HCT116 (cell line): ENCODE results near the gene MAST4. TPM values are rescaled to one million over a fixed set of nuclear protein-coding genes. Genes with fewer than 3 reads are reported as not detected.

ENCODE experiments used
- ATAC-seq: fragments of 200-7000 bp; cut with Tn5 transposase; 2 replicates; pipeline ENCODE4 v1.9.1; 2020; ENCODE audit warnings: mild to moderate bottlenecking, moderate library complexity
- BruUV-seq: library from RNA; stranded (reverse); fragments of 400-500 nt; replicated peaks from 2 replicates; lab custom pipeline; 2021; lab: Mats Ljungman, UMichigan
- CTCF ChIA-PET: fragments of 300-600 bp; sonication (Branson Sonifier 250); formaldehyde crosslinking; loops from one replicate; lab custom pipeline; 2021; ENCODE audit warnings: antibody characterized with exemption; lab: Charles Lee
- POLR2A ChIA-PET: fragments of 300-600, 350-600 bp; sonication (Branson Sonifier 250); formaldehyde crosslinking; loops from one replicate; lab custom pipeline; 2021; ENCODE audit warnings: antibody characterized with exemption; lab: Charles Lee
- RAD21 ChIA-PET, 2 experiments: fragments of 300-600 bp; sonication (Branson Sonifier 250); formaldehyde crosslinking; loops; one replicate each; lab custom pipeline; 2023; ENCODE audit warnings: low total read pairs in 2 of 2; ENCODE audit not compliant: uncharacterized antibody in 2 of 2, unreplicated experiment in 2 of 2, low non-redundant PET in 1 of 2; lab: Charles Lee
- DNase-seq: peaks from one replicate; pipeline ENCODE4 v3.0.0-alpha.2; 2010; ENCODE audit warnings: low read depth, low spot score
- H2AFZ ChIP-seq: fragments of 200-600 bp; shearing (Covaris generic), sonication (generic); 2 replicates; pipeline ENCODE4 v1.6.1; 2017; ENCODE audit warnings: low read depth, mixed run types, mixed read lengths, antibody characterized with exemption, low read length; ENCODE audit not compliant: poor library complexity, severe bottlenecking
- H3K27ac ChIP-seq: 2 replicates; pipeline ENCODE4 v1.5.1; 2012; ENCODE audit warnings: low read depth, low read length
- H3K27me3 ChIP-seq: fragments of 200-600 bp; sonication (generic); 2 replicates; pipeline ENCODE4 v1.6.1; 2016; ENCODE audit warnings: mixed run types, low read length, mixed read lengths; ENCODE audit not compliant: insufficient read depth
- H3K36me3 ChIP-seq, 2 experiments: fragments of 200-500 bp in 1 of 2; fragments of 200-600 bp in 1 of 2; sonication (Bioruptor generic) in 1 of 2; sonication (generic) in 1 of 2; 2 replicates each; pipeline versions ENCODE4 v1.5.1 to v1.6.1; 2014 to 2016; ENCODE audit warnings: low read length in 2 of 2, inconsistent platforms in 1 of 2, mixed read lengths in 1 of 2, mixed run types in 1 of 2; ENCODE audit not compliant: insufficient read depth in 2 of 2, control insufficient read depth in 1 of 2
- H3K4me1 ChIP-seq, 2 experiments: fragments of 200-600 bp in 1 of 2; sonication (generic) in 1 of 2; 2 replicates each; pipeline versions ENCODE4 v1.5.1 to v1.6.1; 2012 to 2017; ENCODE audit warnings: low read length in 2 of 2, inconsistent platforms in 1 of 2, mild to moderate bottlenecking in 1 of 2, mixed read lengths in 1 of 2, mixed run types in 1 of 2, moderate library complexity in 1 of 2; ENCODE audit not compliant: insufficient read depth in 2 of 2, control insufficient read depth in 1 of 2
- H3K4me2 ChIP-seq: fragments of 200-600 bp; sonication (generic); 2 replicates; pipeline ENCODE4 v1.6.1; 2017; ENCODE audit warnings: mixed run types, low read length, mixed read lengths
- H3K4me3 ChIP-seq, 2 experiments: fragments of 200-600 bp in 1 of 2; sonication (generic) in 1 of 2; replicated peaks in 1 of 2; 2 replicates each; pipeline ENCODE4 v1.5.1; 2011 to 2016; ENCODE audit warnings: low read length in 2 of 2, control low read depth in 1 of 2, low read depth in 1 of 2, mild to moderate bottlenecking in 1 of 2, mixed read lengths in 1 of 2, mixed run types in 1 of 2
- H3K79me2 ChIP-seq: fragments of 200-600 bp; sonication (generic); 2 replicates; pipeline ENCODE4 v1.6.1; 2017; ENCODE audit warnings: mild to moderate bottlenecking, mixed run types, low read length, moderate library complexity, mixed read lengths; ENCODE audit not compliant: insufficient read depth
- H3K9ac ChIP-seq: fragments of 200-600 bp; sonication (generic); 2 replicates; pipeline ENCODE4 v1.6.1; 2016; ENCODE audit warnings: low read length, mixed read lengths
- H3K9me2 ChIP-seq: fragments of 200-600 bp; sonication (generic), shearing (Covaris generic); 2 replicates; pipeline ENCODE4 v1.6.1; 2017; ENCODE audit warnings: mixed run types, mild to moderate bottlenecking, moderate library complexity; ENCODE audit not compliant: insufficient read depth
- H3K9me3 ChIP-seq, 2 experiments: fragments of 200-500 bp in 1 of 2; fragments of 200-600 bp in 1 of 2; sonication (Bioruptor generic) in 1 of 2; sonication (generic) in 1 of 2; 2 replicates each; pipeline ENCODE4 v1.6.1; 2014 to 2017; ENCODE audit warnings: low read length in 2 of 2, mixed read lengths in 2 of 2, inconsistent platforms in 1 of 2, low read depth in 1 of 2, mild to moderate bottlenecking in 1 of 2, mixed run types in 1 of 2, moderate library complexity in 1 of 2; ENCODE audit not compliant: control insufficient read depth in 1 of 2, insufficient read depth in 1 of 2
- H4K20me1 ChIP-seq: fragments of 200-600 bp; sonication (generic), shearing (Covaris generic); 2 replicates; pipeline ENCODE4 v1.6.1; 2017; ENCODE audit warnings: mixed run types, mild to moderate bottlenecking, moderate library complexity; ENCODE audit not compliant: insufficient read depth
- EGR1 ChIP-seq: IDR thresholded peaks from 2 replicates; pipeline ENCODE4 v1.6.1; 2012; ENCODE audit warnings: low read depth
- EZH2 ChIP-seq: fragments of 200-600 bp; sonication (generic); IDR thresholded peaks from 2 replicates; pipeline ENCODE4 v1.6.1; 2017; ENCODE audit warnings: antibody characterized with exemption, mixed run types
- EZH2phosphoT487 ChIP-seq: fragments of 200-600 bp; IDR thresholded peaks from 2 replicates; pipeline ENCODE4 v1.6.1; 2018; ENCODE audit warnings: antibody characterized with exemption, borderline replicate concordance
- JUND ChIP-seq: IDR thresholded peaks from 2 replicates; pipeline ENCODE4 v1.6.1; 2012
- POLR2A ChIP-seq: IDR thresholded peaks from 2 replicates; pipeline ENCODE4 v1.7.0; 2011; ENCODE audit warnings: borderline replicate concordance; ENCODE audit not compliant: insufficient read depth, insufficient read length; ENCODE audit errors: extremely low read depth
- RAD21 ChIP-seq: IDR thresholded peaks from 2 replicates; pipeline ENCODE4 v1.6.1; 2012; ENCODE audit warnings: low read depth, mild to moderate bottlenecking
- REST ChIP-seq: IDR thresholded peaks from 2 replicates; pipeline ENCODE4 v1.6.1; 2012; ENCODE audit warnings: low read depth
- SP1 ChIP-seq: IDR thresholded peaks from 2 replicates; pipeline ENCODE4 v1.6.1; 2012; ENCODE audit warnings: low read depth
- SRF ChIP-seq: IDR thresholded peaks from 2 replicates; pipeline ENCODE4 v1.6.1; 2012; ENCODE audit warnings: low read depth
- TCF7L2 ChIP-seq: IDR thresholded peaks from 2 replicates; pipeline ENCODE4 v1.7.0; 2011; ENCODE audit warnings: borderline replicate concordance, inconsistent platforms; ENCODE audit not compliant: insufficient read depth, insufficient read length; ENCODE audit errors: extremely low read depth
- YY1 ChIP-seq: IDR thresholded peaks from 2 replicates; pipeline ENCODE4 v1.6.1; 2011; ENCODE audit warnings: low read length, low read depth, moderate library complexity, mild to moderate bottlenecking; ENCODE audit not compliant: insufficient replicate concordance; ENCODE audit errors: extremely low read depth
- intact Hi-C: fragments of 100-400 bp; cut with micrococcal nuclease; formaldehyde crosslinking; loops from 2 replicates; pipeline ENCODE4 v1.10.0; 2022
- total RNA-seq: library from RNA; stranded (reverse); gene quantifications from one replicate; pipeline ENCODE4 v1.2.1, GENCODE V29; 2021; ENCODE audit not compliant: unreplicated experiment
- TF ChIP-seq, protein P1 (sequence below), 3 experiments: fragments of 200-600 bp in 1 of 3; sonication (generic) in 1 of 3; IDR thresholded peaks in 2 of 3; conservative IDR thresholded peaks in 1 of 3; 2 replicates each; pipeline ENCODE4 v1.5.1; 2012 to 2017; ENCODE audit warnings: low read depth in 2 of 3, low read length in 2 of 3, antibody characterized with exemption in 1 of 3, borderline replicate concordance in 1 of 3, control low read depth in 1 of 3, mild to moderate bottlenecking in 1 of 3, mixed read lengths in 1 of 3, mixed run types in 1 of 3, moderate library complexity in 1 of 3; ENCODE audit not compliant: insufficient read depth in 1 of 3
- TF ChIP-seq, protein P2 (sequence below): IDR thresholded peaks from 2 replicates; pipeline ENCODE4 v1.6.1; 2012
- TF ChIP-seq, protein P3 (sequence below): IDR thresholded peaks from 2 replicates; pipeline ENCODE4 v1.6.1; 2011; ENCODE audit warnings: mild to moderate bottlenecking, low read length, moderate library complexity; ENCODE audit not compliant: insufficient replicate concordance; ENCODE audit errors: extremely low read depth
- TF ChIP-seq, protein P4 (sequence below): IDR thresholded peaks from 2 replicates; pipeline ENCODE4 v1.6.1; 2012

The MAST4 gene
- total RNA-seq, 1 experiment from 2014 or later = 1.1 TPM

- TF ChIP-seq, protein P1, sequence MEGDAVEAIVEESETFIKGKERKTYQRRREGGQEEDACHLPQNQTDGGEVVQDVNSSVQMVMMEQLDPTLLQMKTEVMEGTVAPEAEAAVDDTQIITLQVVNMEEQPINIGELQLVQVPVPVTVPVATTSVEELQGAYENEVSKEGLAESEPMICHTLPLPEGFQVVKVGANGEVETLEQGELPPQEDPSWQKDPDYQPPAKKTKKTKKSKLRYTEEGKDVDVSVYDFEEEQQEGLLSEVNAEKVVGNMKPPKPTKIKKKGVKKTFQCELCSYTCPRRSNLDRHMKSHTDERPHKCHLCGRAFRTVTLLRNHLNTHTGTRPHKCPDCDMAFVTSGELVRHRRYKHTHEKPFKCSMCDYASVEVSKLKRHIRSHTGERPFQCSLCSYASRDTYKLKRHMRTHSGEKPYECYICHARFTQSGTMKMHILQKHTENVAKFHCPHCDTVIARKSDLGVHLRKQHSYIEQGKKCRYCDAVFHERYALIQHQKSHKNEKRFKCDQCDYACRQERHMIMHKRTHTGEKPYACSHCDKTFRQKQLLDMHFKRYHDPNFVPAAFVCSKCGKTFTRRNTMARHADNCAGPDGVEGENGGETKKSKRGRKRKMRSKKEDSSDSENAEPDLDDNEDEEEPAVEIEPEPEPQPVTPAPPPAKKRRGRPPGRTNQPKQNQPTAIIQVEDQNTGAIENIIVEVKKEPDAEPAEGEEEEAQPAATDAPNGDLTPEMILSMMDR (IDR thresholded peaks at IDR 0.05 in 2 of 3, conservative IDR thresholded peaks at IDR 0.05 in 1 of 3; ENCODE audit: borderline replicate concordance in 1 of 3, insufficient read depth in 1 of 3, low read depth in 2 of 3, low read length in 2 of 3) = no peak
- TF ChIP-seq EGR1 (no peak), TCF7L2 (no peak), SP1 (no peak)
- TF ChIP-seq, all 23 proteins: peak for 0
These were observed 477.0 kb downstream of the MAST4 start (continued) for GRCh38 chr5:67073045-67073680.

DNA sequence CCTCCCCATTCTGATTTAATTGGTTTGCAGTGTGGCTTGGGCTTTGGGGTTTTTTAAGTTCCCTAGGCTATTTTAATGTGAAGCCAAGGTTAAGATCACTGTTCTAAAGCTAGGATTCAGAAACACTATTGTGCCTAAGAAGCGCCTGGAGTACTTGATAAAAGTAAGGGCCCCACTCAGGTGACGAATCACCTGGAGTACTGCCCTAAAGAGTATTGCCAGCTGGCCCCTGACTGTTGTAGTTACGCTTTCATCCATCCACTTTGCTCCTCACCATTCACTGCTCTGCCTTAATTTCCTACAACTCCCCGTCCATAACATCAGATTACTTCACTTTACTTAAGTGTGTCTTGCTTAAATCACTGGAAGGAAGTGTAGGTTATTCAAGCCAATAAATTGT, 481.1 kb downstream of the MAST4 start:
- Histone ChIP-seq H4K20me1 (no peaks in the 10 kb centered on the region), H3K9me2 (no peaks in the 10 kb centered on the region), H3K4me3 (no peak overlapping the region), H3K9ac (no peak overlapping the region), H3K79me2 (no peaks in the 10 kb centered on the region), H2AFZ (no peak overlapping the region), H3K4me1 (no peaks in the 10 kb centered on the region), H3K9me3 (no peaks in the 10 kb centered on the region), H3K36me3 (no peaks in the 10 kb centered on the region), H3K27me3 (no peaks in the 10 kb centered on the region; the same call in 1 of the 2 replicates), H3K27ac (no peak overlapping the region), H3K4me2 (no peak overlapping the region)
- no peak for DNase-seq
- intact Hi-C loops = no loop called here
- POLR2A ChIA-PET = no interaction called here
- ATAC-seq = no peak
- RAD21 ChIA-PET = no interaction called here
- CTCF ChIA-PET = no interaction called here
- no TSS peak for BruUV-seq
- no peak for TF ChIP-seq EZH2phosphoT487
- no peak for TF ChIP-seq POLR2A
- TF ChIP-seq, protein P2, sequence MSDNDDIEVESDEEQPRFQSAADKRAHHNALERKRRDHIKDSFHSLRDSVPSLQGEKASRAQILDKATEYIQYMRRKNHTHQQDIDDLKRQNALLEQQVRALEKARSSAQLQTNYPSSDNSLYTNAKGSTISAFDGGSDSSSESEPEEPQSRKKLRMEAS = no peak
- no peak for TF ChIP-seq EZH2
- TF ChIP-seq REST = no peak
- no peak for TF ChIP-seq YY1
- no peak for TF ChIP-seq JUND
- TF ChIP-seq RAD21 = no peak
- no peak for TF ChIP-seq SRF
- TF ChIP-seq, protein P3, sequence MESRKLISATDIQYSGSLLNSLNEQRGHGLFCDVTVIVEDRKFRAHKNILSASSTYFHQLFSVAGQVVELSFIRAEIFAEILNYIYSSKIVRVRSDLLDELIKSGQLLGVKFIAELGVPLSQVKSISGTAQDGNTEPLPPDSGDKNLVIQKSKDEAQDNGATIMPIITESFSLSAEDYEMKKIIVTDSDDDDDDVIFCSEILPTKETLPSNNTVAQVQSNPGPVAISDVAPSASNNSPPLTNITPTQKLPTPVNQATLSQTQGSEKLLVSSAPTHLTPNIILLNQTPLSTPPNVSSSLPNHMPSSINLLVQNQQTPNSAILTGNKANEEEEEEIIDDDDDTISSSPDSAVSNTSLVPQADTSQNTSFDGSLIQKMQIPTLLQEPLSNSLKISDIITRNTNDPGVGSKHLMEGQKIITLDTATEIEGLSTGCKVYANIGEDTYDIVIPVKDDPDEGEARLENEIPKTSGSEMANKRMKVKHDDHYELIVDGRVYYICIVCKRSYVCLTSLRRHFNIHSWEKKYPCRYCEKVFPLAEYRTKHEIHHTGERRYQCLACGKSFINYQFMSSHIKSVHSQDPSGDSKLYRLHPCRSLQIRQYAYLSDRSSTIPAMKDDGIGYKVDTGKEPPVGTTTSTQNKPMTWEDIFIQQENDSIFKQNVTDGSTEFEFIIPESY = no peak
- TF ChIP-seq, protein P4, sequence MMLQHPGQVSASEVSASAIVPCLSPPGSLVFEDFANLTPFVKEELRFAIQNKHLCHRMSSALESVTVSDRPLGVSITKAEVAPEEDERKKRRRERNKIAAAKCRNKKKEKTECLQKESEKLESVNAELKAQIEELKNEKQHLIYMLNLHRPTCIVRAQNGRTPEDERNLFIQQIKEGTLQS = no peak
